ENCODE measurements around the gene ZCCHC4.
A peak's percentile ranks its signal among the peaks of the same experiment; 100 is the strongest.

The ZCCHC4 gene, protein sequence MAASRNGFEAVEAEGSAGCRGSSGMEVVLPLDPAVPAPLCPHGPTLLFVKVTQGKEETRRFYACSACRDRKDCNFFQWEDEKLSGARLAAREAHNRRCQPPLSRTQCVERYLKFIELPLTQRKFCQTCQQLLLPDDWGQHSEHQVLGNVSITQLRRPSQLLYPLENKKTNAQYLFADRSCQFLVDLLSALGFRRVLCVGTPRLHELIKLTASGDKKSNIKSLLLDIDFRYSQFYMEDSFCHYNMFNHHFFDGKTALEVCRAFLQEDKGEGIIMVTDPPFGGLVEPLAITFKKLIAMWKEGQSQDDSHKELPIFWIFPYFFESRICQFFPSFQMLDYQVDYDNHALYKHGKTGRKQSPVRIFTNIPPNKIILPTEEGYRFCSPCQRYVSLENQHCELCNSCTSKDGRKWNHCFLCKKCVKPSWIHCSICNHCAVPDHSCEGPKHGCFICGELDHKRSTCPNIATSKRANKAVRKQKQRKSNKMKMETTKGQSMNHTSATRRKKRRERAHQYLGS

GRCh38 chr4:25312496-25313200 is at the start of gene ZCCHC4:
Gene ZCCHC4, plus strand, starts transcription at chr4:25312774. Its CDS starts 36 bp downstream, at chr4:25312810.
- DNase-seq = peak; percentile 87

GRCh38 chr4:25271866-25272265 is 40.7 kb upstream of the ZCCHC4 start:
- DNase-seq = no peak

- DNase-seq = peak; percentile 13
Observed at GRCh38 chr4:25280210-25280609, 32.4 kb upstream of the ZCCHC4 start.

DNA sequence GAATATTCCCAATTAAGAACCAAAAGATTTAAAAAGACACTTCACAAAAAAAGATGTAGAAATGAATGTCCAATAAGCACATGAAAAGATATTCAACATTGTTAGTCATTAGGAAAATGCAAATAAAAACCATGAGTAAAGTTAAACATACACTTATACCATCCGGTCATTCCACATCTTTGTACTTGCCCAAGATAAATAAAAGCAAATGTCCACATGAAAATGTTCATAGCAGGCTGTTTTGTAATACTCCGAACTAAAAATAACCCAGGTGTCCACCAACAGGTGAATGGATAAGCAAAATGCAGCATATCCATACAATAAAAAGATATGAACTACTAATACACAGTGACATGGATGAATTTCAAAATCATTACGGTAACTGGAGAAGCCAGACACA is 28.6 kb upstream of the ZCCHC4 start:
- DNase-seq = no peak

GRCh38 chr4:25284466-25284865 is 28.1 kb upstream of the ZCCHC4 start:
- no peak for DNase-seq

- no peak for DNase-seq
Observed at GRCh38 chr4:25290490-25291067, 22.0 kb upstream of the ZCCHC4 start.

- DNase-seq = no peak
Observed at GRCh38 chr4:25291158-25291733, 21.3 kb upstream of the ZCCHC4 start.

- no peak for DNase-seq
Observed at GRCh38 chr4:25297528-25298242, 14.9 kb upstream of the ZCCHC4 start.

GRCh38 chr4:25299476-25300203 is 12.9 kb upstream of the ZCCHC4 start:
- no peak for DNase-seq

DNA sequence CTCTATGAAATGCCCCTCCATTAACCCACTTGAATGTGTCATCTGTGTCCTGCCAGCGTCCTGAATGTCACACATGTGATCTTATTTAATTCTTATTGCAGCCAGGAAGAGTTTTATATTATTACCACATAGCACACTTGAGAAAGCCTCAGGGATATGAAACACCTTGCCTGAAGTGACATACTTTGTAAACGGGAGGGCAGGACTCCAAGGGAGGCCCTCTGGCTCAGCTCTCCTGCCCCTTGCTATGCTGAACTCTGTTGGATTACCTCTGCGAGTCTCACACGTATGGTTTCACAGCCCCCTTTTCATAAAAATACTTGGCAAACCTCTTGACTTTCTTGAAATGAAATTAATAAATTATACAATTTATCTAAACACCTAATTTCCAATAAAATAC is 11.1 kb upstream of the ZCCHC4 start:
- no peak for DNase-seq

GRCh38 chr4:25302626-25303025 is 9.9 kb upstream of the ZCCHC4 start:
- no peak for DNase-seq

- DNase-seq = no peak
Observed at GRCh38 chr4:25303578-25303977, 9.0 kb upstream of the ZCCHC4 start.

DNA sequence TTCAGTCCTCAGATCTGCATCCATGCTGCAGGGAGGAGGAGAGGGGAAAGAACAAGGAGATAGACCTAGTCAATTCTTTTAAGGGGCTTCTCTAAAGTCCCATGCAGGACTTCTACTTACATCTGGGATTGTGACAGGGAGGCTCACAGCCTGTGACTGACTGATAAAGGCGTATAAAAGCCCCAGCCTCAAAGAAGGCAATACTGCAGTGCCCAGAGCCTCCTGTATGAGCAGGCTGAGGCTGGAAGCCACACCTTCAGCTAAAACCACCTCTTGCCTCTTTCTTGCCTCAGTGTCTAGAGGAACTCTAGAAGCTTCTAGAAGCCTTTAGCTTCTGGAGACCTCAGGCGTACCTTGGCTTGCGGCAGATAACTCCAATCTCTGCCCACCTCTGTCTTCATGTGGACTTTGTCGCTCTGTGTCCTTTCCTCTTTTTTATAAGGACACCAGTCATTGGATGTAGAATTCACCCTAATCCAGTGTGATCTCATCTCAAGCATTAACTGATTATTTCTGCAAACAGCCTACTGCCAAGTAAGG is 6.0 kb upstream of the ZCCHC4 start:
- DNase-seq = no peak

DNA sequence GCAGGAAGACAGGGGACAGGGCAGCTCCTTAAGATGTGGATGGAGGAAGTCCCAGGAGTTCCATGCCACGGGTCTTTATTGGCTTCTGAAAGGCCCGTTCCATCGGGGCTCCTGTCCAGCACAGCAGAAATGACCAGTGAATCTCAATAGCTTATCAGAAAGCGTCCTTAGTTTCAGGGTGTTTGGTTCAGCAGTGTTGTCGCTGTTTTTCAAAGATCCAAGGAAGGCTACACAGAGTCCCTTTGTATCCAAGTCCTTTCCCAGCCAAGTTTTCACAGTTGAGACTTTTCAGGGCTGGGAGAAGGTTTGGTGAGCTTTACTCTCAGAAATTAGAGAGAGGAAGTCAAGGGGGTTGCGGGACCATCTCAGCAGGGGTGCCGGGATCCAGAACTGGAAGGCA is 5.0 kb upstream of the ZCCHC4 start:
- DNase-seq = no peak

- no peak for DNase-seq
Observed at GRCh38 chr4:25308306-25308705, 4.3 kb upstream of the ZCCHC4 start.

DNA sequence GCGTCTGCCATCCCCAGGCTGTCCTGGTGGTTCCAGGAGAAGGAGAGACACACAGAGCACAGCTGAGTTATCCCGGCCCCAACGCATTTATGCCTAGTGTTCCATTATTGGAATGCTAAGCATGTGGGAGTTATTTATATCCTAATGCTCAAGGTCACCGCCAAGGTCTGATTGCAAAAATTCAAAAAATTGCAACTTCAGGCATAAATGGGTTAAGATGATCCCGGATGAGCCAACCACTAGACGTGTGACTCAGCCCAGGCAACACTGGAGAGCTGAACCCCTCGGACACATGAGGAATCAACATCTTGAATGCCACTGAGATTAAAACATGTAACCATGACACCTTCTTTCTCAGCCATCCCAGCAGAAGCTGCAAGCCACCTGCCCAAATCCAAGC is 3.8 kb upstream of the ZCCHC4 start:
- no peak for DNase-seq

- no peak for DNase-seq
Observed at GRCh38 chr4:25310066-25310802, 2.3 kb upstream of the ZCCHC4 start.

- no peak for DNase-seq
Observed at GRCh38 chr4:25310803-25311166, 1.8 kb upstream of the ZCCHC4 start.

- DNase-seq = peak; percentile 14
Observed at GRCh38 chr4:25313201-25313895, 774 bp downstream of the ZCCHC4 start.

DNA sequence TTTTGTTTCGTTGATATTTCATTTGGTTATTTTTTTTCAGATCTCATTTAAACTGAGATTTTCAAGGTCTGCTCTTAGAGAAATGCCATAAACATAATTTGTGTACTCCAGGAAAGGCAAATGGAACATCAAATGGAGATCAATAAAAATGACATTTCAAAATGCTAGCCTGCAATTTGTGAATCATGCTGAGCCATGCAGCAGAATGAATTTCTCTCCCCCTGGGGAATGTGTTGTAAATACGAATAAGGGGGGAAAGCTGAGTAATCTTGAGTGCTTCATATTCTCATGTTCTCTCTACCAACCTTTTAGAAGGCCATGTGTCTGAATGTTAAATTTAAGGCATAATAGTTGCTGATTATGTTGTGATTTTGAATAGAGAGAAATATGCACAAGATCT is 7.8 kb downstream of the ZCCHC4 start:
- DNase-seq = peak; percentile 20

Measured in activated CD4-positive, alpha-beta T cell treated with anti-CD3 and anti-CD28 coated beads, Interleukin-2, amount 50 U/mL, for 16 hours (primary cell).